ENCODE results near the gene SCOC.
"Not testable (repeated sequence)": the region's sequence is repeated elsewhere in the genome, so short reads cannot be mapped to it uniquely, and the experiment has no call there.

Gene SCOC

DNA sequence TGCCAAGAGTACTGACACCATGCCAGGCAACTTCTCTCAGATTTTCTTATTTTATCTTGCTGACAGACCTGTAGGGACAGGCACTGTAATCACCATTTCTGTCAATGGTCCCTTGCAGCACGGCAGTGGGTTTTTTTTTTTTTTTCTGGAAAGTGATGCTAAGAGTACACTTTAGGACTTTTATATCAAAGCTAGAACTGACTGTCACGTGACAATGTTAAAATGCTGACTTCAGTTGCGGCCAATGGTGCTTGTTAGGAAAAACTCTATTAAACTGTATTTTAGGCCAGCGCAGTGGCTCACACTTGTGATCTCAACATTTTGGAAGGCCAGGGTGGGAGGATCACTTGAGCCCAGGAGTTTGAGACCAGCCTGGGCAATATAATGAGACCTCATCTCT lies 12.3 kb upstream of the SCOC start:
- DNase-seq (ENCODE audit: low read depth) = no peak

DNA sequence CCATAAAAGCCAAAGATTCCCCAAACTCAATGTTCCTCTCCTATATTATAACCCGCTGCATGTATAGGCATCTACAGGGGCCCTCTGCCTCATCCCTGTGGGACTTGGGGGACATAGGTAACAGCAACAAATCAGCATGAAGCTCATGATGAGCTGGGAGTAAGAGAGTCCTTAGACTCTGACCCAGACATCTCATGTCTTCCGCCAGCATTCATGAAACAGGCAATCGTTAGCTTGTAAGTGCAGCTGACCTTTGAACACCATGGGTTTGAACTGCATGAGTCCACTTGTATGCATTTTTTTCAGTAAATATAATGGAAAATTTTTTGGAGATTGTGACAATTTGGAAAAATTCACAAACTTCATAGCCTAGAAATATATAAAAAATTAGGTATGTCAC lies 10.4 kb upstream of the SCOC start:
- DNase-seq (ENCODE audit: low read depth) = no peak

GRCh38 chr4:140363558-140363957 lies 9.9 kb upstream of the SCOC start:
- DNase-seq (ENCODE audit: low read depth) = no peak

DNA sequence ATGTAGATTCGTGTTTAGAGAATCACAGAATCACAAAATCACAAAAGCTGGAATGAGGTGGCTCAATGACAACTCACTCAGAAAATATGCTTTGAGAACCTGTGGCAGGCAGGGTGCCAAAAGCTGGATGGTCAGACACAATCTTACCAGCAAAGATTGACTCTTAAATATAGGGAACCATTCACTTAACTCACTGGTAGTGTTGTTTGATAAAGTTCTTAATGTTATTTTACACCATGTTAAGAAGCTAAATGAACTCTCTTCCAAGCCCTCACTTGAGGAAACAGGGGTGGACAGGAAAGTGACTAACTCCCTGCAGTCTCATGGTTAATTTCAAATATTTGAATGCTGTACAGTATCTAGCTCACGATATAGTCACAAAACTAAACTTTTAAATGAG lies 5.7 kb upstream of the SCOC start:
- peak; percentile 36 for DNase-seq (ENCODE audit: low read depth)

- DNase-seq (ENCODE audit: low read depth) = no peak
Measured at GRCh38 chr4:140368686-140369085, 4.8 kb upstream of the SCOC start.

GRCh38 chr4:140372751-140373327 lies 607 bp upstream of the SCOC start:
- no peak for DNase-seq (ENCODE audit: low read depth)

GRCh38 chr4:140374130-140374477 lies 658 bp downstream of the SCOC start:
- no peak for DNase-seq (ENCODE audit: low read depth)

DNA sequence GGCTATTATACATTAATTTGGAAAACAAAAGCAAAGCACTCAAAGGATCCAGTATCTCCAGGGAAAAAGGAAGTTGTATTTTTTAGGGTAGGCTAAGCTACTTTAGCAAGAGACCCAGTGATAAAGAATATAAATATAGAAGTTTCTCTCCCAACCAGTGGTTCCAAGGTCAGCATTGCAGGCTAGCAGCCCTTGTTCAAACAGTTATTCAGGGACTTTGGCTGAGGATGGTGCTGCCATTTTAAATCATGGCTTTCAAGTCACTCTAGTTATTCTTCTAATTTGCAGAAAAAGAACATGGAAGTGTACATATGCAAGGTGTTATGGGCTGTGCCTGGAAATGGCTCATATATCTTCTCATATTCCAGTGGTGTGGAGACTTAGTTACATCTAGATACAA lies 9.3 kb downstream of the SCOC start:
- no peak for DNase-seq (ENCODE audit: low read depth)

- no peak for DNase-seq (ENCODE audit: low read depth)
Measured at GRCh38 chr4:140388015-140388414, 14.6 kb downstream of the SCOC start.

GRCh38 chr4:140395668-140396067 lies 22.2 kb downstream of the SCOC start:
- DNase-seq (ENCODE audit: low read depth) = no peak

GRCh38 chr4:140400111-140400510 lies 26.7 kb downstream of the SCOC start:
- DNase-seq (ENCODE audit: low read depth) = no peak

- DNase-seq (ENCODE audit: low read depth) = no peak
Measured at GRCh38 chr4:140406292-140406691, 32.8 kb downstream of the SCOC start.

GRCh38 chr4:140408974-140409373 lies 35.5 kb downstream of the SCOC start:
- DNase-seq (ENCODE audit: low read depth) = no peak

GRCh38 chr4:140413130-140413969 lies 39.9 kb downstream of the SCOC start:
- not testable (repeated sequence) for DNase-seq (ENCODE audit: low read depth)

- no peak for DNase-seq (ENCODE audit: low read depth)
Measured at GRCh38 chr4:140423106-140423505, 49.7 kb downstream of the SCOC start.

DNA sequence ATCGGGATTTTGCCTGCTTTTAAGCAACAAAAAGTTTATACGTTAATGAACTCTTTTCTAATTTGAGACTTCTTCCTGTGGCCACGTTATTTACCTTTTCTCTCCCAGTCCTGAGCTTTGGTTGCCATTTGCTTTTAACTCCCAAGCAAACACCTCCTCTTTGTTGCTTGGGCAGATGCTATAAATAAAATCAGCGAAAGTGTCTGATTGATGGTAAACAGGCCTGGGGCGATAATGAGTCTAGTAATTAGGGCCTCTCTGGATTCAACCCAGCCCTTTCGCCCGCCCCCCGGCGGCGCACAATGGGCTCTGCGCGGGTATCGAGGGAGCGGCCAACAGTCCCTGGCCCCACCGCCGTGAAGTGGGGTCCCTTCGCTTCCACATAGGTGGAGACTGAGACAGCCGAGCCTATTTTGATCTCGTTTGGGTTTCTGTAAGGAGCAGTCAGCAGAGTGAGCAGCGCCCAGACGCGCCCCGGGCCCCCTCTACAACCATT lies 53.2 kb downstream of the SCOC start:
- DNase-seq (ENCODE audit: low read depth) = no peak

- peak; percentile 38 for DNase-seq (ENCODE audit: low read depth)
Measured at GRCh38 chr4:140427106-140427918, 53.9 kb downstream of the SCOC start, which contains the start of gene CLGN. CLGN (minus strand) TSS chr4:140427648; CDS start chr4:140413078, 14,570 bp downstream.

DNA sequence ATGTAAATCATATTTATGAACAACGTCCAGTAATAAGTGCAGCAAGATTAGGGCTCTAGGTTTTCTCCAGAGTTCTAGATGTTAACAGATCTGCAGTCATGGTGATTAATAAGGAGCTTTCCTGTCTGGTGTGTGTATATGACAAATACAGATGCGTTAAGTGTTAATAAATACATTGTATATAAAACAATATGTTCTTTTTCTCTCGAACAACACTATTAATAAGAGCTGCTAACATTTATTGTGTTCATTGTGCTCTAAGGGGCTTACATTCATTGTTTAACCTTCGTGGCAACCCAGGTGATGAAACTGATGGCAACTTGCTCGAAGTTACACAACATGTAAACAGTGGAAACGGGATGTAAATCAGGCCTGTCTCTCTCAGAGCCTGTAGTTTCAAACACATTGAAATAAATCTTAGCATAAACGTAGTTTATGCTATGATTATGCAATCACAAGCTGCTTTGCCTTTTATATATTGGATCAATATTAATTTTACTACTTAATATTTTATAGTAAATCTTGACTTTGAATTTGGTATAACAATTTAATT lies 54.5 kb downstream of the SCOC start:
- DNase-seq (ENCODE audit: low read depth) = no peak
